ENCODE results near the gene MRPL46.

Gene MRPL46

GRCh38 chr15:88467073-88467934 lies at the start of gene MRPL46, which contains the start of gene MRPS11:
TSS of gene MRPL46 (minus strand) at chr15:88467388. CDS start at chr15:88467377, 11 bp downstream.
TSS of gene MRPS11 (plus strand) at chr15:88467708. CDS start at chr15:88467718, 10 bp downstream.
- in situ Hi-C loops (cut with HindIII; ENCODE audit: low sequenced_read_pairs), result no loop called here

GRCh38 chr15:88513195-88513594 lies 46.0 kb upstream of the MRPL46 start:
- in situ Hi-C loops (cut with HindIII; ENCODE audit: low sequenced_read_pairs), result no loop called here

GRCh38 chr15:88512601-88513000 lies 45.4 kb upstream of the MRPL46 start:
- in situ Hi-C loops (cut with HindIII; ENCODE audit: low sequenced_read_pairs), result no loop called here

GRCh38 chr15:88512078-88512477 lies 44.9 kb upstream of the MRPL46 start:
- in situ Hi-C loops (cut with HindIII; ENCODE audit: low sequenced_read_pairs), result no loop called here

GRCh38 chr15:88511161-88511560 lies 44.0 kb upstream of the MRPL46 start:
- in situ Hi-C loops (cut with HindIII; ENCODE audit: low sequenced_read_pairs), result no loop called here

- in situ Hi-C loops (cut with HindIII; ENCODE audit: low sequenced_read_pairs), result loop anchor here (5.0 kb wide), 1 partner anchor 67 kb away; no protein-coding TSS in a partner anchor
Measured at GRCh38 chr15:88509964-88510363, 42.8 kb upstream of the MRPL46 start.

GRCh38 chr15:88509321-88509720 lies 42.1 kb upstream of the MRPL46 start:
- in situ Hi-C loops (cut with HindIII; ENCODE audit: low sequenced_read_pairs), result loop anchor here (5.0 kb wide), 1 partner anchor 68 kb away; no protein-coding TSS in a partner anchor

- in situ Hi-C loops (cut with HindIII; ENCODE audit: low sequenced_read_pairs), result loop anchor here (5.0 kb wide), 1 partner anchor 71 kb away; no protein-coding TSS in a partner anchor
Measured at GRCh38 chr15:88506628-88507027, 39.4 kb upstream of the MRPL46 start.

GRCh38 chr15:88505721-88506120 lies 38.5 kb upstream of the MRPL46 start:
- in situ Hi-C loops (cut with HindIII; ENCODE audit: low sequenced_read_pairs), result loop anchor here (5.0 kb wide), 1 partner anchor 72 kb away; no protein-coding TSS in a partner anchor

GRCh38 chr15:88504445-88504844 lies 37.3 kb upstream of the MRPL46 start:
- in situ Hi-C loops (cut with HindIII; ENCODE audit: low sequenced_read_pairs), result no loop called here

- in situ Hi-C loops (cut with HindIII; ENCODE audit: low sequenced_read_pairs), result no loop called here
Measured at GRCh38 chr15:88498996-88499395, 31.8 kb upstream of the MRPL46 start.

GRCh38 chr15:88497109-88497765 lies 30.0 kb upstream of the MRPL46 start:
- in situ Hi-C loops (cut with HindIII; ENCODE audit: low sequenced_read_pairs), result no loop called here

- in situ Hi-C loops (cut with HindIII; ENCODE audit: low sequenced_read_pairs), result no loop called here
Measured at GRCh38 chr15:88493844-88494243, 26.7 kb upstream of the MRPL46 start.

- in situ Hi-C loops (cut with HindIII; ENCODE audit: low sequenced_read_pairs), result no loop called here
Measured at GRCh38 chr15:88491158-88491557, 24.0 kb upstream of the MRPL46 start.

GRCh38 chr15:88490036-88490435 lies 22.8 kb upstream of the MRPL46 start:
- in situ Hi-C loops (cut with HindIII; ENCODE audit: low sequenced_read_pairs), result no loop called here

GRCh38 chr15:88489321-88489720 lies 22.1 kb upstream of the MRPL46 start:
- in situ Hi-C loops (cut with HindIII; ENCODE audit: low sequenced_read_pairs), result no loop called here

GRCh38 chr15:88487796-88488523 lies 20.8 kb upstream of the MRPL46 start:
- in situ Hi-C loops (cut with HindIII; ENCODE audit: low sequenced_read_pairs), result no loop called here

- in situ Hi-C loops (cut with HindIII; ENCODE audit: low sequenced_read_pairs), result no loop called here
Measured at GRCh38 chr15:88487178-88487795, 20.1 kb upstream of the MRPL46 start.

- in situ Hi-C loops (cut with HindIII; ENCODE audit: low sequenced_read_pairs), result no loop called here
Measured at GRCh38 chr15:88484682-88485331, 17.6 kb upstream of the MRPL46 start.

- in situ Hi-C loops (cut with HindIII; ENCODE audit: low sequenced_read_pairs), result no loop called here
Measured at GRCh38 chr15:88482263-88482662, 15.1 kb upstream of the MRPL46 start.

Measured in endothelial cell of hepatic sinusoid (primary cell).